HAP-1 (cell line): ENCODE measurements around the gene LYPD6B.

Experiments
- DNase-seq, 2 experiments: peaks; one replicate each; pipeline ENCODE4 v3.0.0-alpha.2; 2016 to 2020; ENCODE audit warnings: low spot score in 2 of 2
- H3K27me3 ChIP-seq: fragments of 250-450 bp; sonication (Bioruptor Pico); 2 replicates; pipeline ENCODE4 v1.5.1; 2020; ENCODE audit warnings: low read depth, mild to moderate bottlenecking, moderate library complexity
- H3K36me3 ChIP-seq: fragments of 250-450 bp; sonication (Bioruptor Pico); replicated peaks from 2 replicates; pipeline ENCODE4 v1.5.1; 2020; ENCODE audit warnings: mild to moderate bottlenecking
- H3K4me1 ChIP-seq: fragments of 250-450 bp; sonication (Bioruptor Pico); 2 replicates; pipeline ENCODE4 v1.5.1; 2020; ENCODE audit warnings: mild to moderate bottlenecking
- H3K4me3 ChIP-seq: fragments of 250-450 bp; sonication (Bioruptor Pico); 2 replicates; pipeline ENCODE4 v1.5.1; 2020; ENCODE audit warnings: mild to moderate bottlenecking, moderate library complexity
- H3K9me3 ChIP-seq: fragments of 250-450 bp; sonication (Bioruptor Pico); 2 replicates; pipeline ENCODE4 v1.5.1; 2020; ENCODE audit warnings: mild to moderate bottlenecking, moderate library complexity
- in situ Hi-C: fragments of 300-500 bp; cut with MboI; formaldehyde crosslinking; loops from 3 replicates; pipeline ENCODE4 v1.14.3; 2020; ENCODE audit warnings: low sequenced_read_pairs, inconsistent platforms, mixed read lengths

Gene LYPD6B

DNA sequence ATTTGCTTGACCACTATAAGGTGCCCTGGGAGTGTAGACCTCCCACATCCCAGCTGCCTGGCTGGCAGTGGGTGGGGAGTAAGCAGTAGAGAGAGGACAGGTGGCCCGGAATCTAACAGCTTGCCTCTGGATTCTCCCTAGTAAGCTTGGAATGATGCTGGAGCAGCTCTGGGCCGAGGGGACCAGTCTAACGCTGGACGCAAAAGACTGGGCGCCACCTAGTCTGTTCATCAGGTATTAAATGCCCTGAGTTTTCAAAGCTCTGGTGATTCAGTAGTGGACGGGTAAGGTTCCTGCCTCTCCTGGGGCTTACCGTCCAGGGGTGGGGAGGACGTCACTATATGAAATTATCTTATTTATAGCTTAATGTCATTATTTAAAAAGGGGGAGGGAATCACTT lies 648 bp upstream of the LYPD6B start:
- 0 out of 2 replicates have a peak, but pooled peaks cover 2% of the 10 kb centered on the region for H3K4me1 ChIP-seq
- in situ Hi-C loops = loop anchor here (25.0 kb wide), 1 partner anchor 274 kb away; no protein-coding TSS in a partner anchor
- H3K9me3 ChIP-seq = no peaks in the 10 kb centered on the region
- H3K36me3 ChIP-seq = no peaks in the 10 kb centered on the region
- DNase-seq = peak in 1 of 2 experiments; percentile 21
- H3K4me3 ChIP-seq = peak overlapping the region; percentile 24; the same call in 1 of the 2 replicates
- peaks cover 8% of the 10 kb centered on the region for H3K27me3 ChIP-seq

DNA sequence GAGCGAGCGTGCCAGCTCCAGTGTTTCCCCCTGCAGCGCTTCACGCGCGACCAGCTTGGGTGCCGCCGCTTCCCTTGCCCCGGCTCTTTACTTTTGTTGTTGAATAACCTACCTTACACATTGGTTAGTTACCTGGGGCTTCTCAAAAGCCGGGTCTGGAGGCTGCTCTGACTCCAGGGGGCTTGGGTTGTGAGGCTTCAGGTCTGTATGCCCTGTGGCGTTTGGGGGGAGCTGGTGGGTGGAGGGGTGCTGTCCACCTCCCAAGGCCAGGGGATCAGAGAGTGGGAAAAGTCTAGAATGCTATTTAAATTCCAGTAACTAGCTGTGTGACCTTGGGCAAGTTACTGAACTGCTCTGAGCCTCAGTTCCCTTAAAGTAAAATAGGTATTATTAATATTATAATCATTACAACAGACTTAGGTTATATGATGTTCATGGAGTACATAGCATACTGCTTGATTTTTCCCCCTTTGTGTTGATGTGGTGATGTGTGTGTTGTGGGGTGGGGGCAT lies 770 bp downstream of the LYPD6B start:
- in situ Hi-C loops = loop anchor here (25.0 kb wide), 1 partner anchor 273 kb away; no protein-coding TSS in a partner anchor
- H3K4me1 ChIP-seq = 0 out of 2 replicates have a peak, but pooled peaks cover 2% of the 10 kb centered on the region
- no peak for DNase-seq
- no peaks in the 10 kb centered on the region for H3K9me3 ChIP-seq
- H3K27me3 ChIP-seq = peaks cover 12% of the 10 kb centered on the region
- H3K4me3 ChIP-seq = peak overlapping the region; percentile 27
- no peaks in the 10 kb centered on the region for H3K36me3 ChIP-seq

DNA sequence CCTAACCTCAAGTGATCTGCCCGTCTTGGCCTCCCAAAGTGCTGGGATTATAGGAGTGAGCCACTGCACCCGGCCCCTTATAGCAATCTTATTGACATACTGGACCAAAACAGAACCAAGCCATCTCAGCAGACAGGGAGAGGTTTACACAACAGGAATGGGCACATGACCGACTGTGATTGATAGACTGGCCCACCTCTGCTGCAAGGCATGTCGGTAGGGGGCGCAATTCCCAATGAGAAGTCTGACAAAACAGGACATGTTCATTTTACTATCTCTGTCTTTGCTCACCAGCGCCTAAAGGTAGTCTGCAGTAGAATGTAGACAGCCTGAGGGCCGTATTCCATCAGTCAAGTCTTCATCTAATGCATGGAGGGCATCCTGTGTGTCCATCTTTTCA lies 2.0 kb downstream of the LYPD6B start:
- Histone ChIP-seq H3K4me1 (0 out of 2 replicates have a peak, but pooled peaks cover 2% of the 10 kb centered on the region), H3K36me3 (no peaks in the 10 kb centered on the region), H3K27me3 (peaks cover 12% of the 10 kb centered on the region), H3K4me3 (no peak overlapping the region), H3K9me3 (no peaks in the 10 kb centered on the region)
- peak in 1 of 2 experiments; percentile 82 for DNase-seq
- in situ Hi-C loops = loop anchor here (25.0 kb wide), 1 partner anchor 272 kb away; no protein-coding TSS in a partner anchor

DNA sequence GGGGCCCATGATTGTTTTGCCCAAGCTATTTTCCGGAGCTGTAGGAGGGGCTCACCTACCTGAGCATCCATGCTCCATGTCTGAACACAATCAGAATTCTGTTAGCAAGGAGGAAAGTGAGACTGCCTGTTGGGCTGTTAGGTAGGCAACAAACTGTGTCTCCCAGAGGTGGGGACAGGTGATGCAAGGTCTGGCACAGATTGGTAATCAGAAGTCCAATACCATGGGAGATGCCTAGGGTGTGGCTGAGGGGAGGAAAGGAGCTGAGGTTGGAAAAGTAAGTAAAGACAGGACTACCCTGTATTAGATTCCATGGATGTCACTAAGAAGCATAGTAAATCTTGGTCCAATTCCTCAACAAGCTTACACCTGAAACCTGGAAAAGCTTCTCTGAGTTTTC lies 3.0 kb downstream of the LYPD6B start:
- H3K36me3 ChIP-seq = no peaks in the 10 kb centered on the region
- no peaks in the 10 kb centered on the region for H3K9me3 ChIP-seq
- peaks cover 12% of the 10 kb centered on the region for H3K27me3 ChIP-seq
- DNase-seq = no peak
- H3K4me3 ChIP-seq = no peak overlapping the region
- in situ Hi-C loops = loop anchor here (25.0 kb wide), 1 partner anchor 271 kb away; no protein-coding TSS in a partner anchor
- H3K4me1 ChIP-seq = 0 out of 2 replicates have a peak, but pooled peaks cover 2% of the 10 kb centered on the region

DNA sequence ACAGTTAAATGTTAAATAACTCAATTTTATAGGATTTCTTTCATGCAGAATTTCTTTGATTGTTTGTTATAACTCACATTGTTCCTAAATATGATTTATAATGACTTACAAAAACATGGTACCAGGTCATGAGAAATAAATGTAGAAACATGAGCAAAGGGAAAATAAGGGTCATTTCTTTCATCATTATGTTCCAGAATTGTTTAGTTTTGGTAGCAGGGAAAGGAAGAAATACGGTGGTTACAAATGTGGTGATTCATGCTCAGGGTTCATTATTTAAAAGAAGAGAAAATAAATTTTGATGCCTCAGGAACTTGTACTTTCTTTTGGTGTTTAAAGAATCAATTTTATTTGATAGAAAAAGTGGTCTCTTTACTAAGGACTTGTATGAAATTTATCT lies 4.4 kb downstream of the LYPD6B start:
- DNase-seq = no peak
- Histone ChIP-seq H3K27me3 (peaks cover 12% of the 10 kb centered on the region), H3K9me3 (no peaks in the 10 kb centered on the region), H3K36me3 (no peaks in the 10 kb centered on the region), H3K4me1 (0 out of 2 replicates have a peak, but pooled peaks cover 2% of the 10 kb centered on the region), H3K4me3 (no peak overlapping the region)
- in situ Hi-C loops = loop anchor here (25.0 kb wide), 1 partner anchor 269 kb away; no protein-coding TSS in a partner anchor

DNA sequence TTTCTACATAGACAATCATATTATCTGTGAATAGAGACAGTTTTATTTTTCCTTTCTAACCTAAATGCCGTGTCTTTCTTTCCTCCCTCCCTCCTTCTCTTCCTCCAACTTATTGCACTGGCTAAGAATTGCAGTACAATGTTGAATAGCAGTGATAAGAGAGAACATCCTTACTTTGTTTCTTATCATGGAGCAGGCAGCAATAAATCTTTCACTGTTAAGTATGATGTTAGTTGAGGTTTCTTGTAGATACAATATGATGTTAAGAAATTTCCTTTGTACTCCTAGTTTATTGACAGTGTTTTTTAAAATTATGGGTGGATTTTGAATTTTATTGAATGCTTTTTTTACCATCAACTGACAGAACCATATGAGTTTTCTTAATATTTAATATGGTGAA lies 6.0 kb downstream of the LYPD6B start:
- DNase-seq = no peak
- Histone ChIP-seq H3K27me3 (peaks cover 6% of the 10 kb centered on the region), H3K9me3 (no peaks in the 10 kb centered on the region), H3K36me3 (no peaks in the 10 kb centered on the region), H3K4me1 (no peaks in the 10 kb centered on the region), H3K4me3 (no peak overlapping the region)
- in situ Hi-C loops = loop anchor here (25.0 kb wide), 1 partner anchor 268 kb away; no protein-coding TSS in a partner anchor

DNA sequence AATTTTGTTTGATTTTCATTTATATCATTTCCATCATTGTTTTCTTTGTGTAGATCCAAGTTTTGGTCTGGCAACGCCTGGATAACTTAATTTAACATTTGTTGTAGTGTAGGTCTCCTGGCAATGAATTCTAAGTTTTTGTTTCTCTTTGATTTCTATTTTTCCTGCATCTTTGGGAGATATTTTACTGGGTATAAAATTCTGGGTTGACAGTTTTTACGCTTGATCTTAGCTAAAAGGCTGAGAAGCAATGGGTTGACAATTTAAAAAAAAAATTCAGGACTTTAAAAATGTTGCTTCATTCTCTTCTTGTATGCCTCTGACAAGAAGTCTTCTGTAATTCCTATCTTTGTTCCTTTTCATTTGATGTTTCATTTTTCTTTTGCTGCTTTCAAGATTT lies 8.6 kb downstream of the LYPD6B start:
- no peak overlapping the region for H3K4me3 ChIP-seq
- no peak for DNase-seq
- in situ Hi-C loops = loop anchor here (25.0 kb wide), 1 partner anchor 265 kb away; no protein-coding TSS in a partner anchor
- no peaks in the 10 kb centered on the region for H3K4me1 ChIP-seq
- no peaks in the 10 kb centered on the region for H3K36me3 ChIP-seq
- H3K27me3 ChIP-seq = peaks cover 6% of the 10 kb centered on the region
- H3K9me3 ChIP-seq = no peaks in the 10 kb centered on the region

DNA sequence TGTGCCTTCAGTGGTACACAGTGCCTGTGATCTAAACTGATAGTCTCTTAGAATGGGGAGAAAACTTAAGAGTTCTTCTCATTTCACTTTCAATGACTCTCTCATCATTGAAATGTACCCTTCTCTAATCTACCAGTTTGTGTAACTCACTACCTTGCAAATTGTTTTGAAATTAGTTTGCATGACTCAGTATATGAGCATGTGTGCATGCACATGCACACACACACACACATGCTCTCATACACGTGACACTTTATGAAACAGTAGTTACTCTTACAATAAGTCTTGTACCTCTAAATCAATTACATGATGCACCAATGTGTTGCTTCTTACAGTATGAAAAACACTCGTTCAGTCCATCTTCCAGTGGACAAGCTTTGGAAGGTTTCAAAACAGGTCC lies 10.6 kb downstream of the LYPD6B start:
- in situ Hi-C loops = loop anchor here (25.0 kb wide), 1 partner anchor 263 kb away; no protein-coding TSS in a partner anchor
- Histone ChIP-seq H3K36me3 (no peaks in the 10 kb centered on the region), H3K9me3 (no peaks in the 10 kb centered on the region), H3K27me3 (no peaks in the 10 kb centered on the region; the same call in none of the 2 replicates), H3K4me1 (no peaks in the 10 kb centered on the region), H3K4me3 (no peak overlapping the region)
- no peak for DNase-seq

DNA sequence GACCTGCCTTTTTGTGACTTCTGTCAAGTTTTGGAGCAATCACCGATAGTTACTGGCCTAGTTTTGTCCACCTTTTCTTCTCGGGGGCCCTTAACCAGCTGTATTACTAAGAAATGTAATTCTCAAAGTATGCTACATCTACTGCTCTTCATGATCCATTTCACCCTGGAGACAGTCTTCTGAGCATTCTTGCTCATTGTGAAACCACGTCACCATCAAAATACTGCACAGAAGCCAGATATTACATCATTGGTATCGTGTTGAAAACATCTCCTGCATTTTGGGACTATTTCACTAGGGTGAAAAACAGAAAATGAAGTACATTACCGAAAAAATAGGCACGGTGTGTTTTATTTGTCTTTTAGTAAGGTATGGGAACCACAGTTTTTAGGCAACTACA lies 11.7 kb downstream of the LYPD6B start:
- no peaks in the 10 kb centered on the region for H3K36me3 ChIP-seq
- no peak overlapping the region for H3K4me3 ChIP-seq
- no peaks in the 10 kb centered on the region; the same call in 1 of the 2 replicates for H3K27me3 ChIP-seq
- in situ Hi-C loops = no loop called here
- H3K4me1 ChIP-seq = no peaks in the 10 kb centered on the region
- DNase-seq = no peak
- H3K9me3 ChIP-seq = no peaks in the 10 kb centered on the region

DNA sequence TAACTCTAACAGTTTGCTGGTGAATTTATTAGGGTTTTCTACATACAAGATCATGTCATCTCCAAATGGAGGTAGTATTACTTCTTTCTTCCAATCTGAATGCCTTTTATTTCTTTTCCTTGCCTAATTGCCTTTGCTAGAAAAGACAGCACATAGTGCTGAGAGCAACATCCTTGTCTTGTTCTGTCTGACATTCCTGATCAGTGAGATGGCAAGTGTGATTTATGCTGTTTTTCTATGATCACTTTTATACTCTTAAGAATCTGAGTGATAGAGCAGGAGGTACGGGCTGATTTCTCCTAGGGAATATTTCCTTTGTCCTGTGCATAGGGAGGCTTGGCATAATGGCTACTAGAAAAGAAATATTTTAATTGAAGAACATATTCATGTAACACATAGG lies 17.3 kb downstream of the LYPD6B start:
- Histone ChIP-seq H3K9me3 (no peaks in the 10 kb centered on the region), H3K36me3 (no peaks in the 10 kb centered on the region), H3K27me3 (peaks cover 4% of the 10 kb centered on the region; the same call in 1 of the 2 replicates), H3K4me1 (no peaks in the 10 kb centered on the region), H3K4me3 (no peak overlapping the region)
- in situ Hi-C loops = no loop called here
- no peak for DNase-seq

DNA sequence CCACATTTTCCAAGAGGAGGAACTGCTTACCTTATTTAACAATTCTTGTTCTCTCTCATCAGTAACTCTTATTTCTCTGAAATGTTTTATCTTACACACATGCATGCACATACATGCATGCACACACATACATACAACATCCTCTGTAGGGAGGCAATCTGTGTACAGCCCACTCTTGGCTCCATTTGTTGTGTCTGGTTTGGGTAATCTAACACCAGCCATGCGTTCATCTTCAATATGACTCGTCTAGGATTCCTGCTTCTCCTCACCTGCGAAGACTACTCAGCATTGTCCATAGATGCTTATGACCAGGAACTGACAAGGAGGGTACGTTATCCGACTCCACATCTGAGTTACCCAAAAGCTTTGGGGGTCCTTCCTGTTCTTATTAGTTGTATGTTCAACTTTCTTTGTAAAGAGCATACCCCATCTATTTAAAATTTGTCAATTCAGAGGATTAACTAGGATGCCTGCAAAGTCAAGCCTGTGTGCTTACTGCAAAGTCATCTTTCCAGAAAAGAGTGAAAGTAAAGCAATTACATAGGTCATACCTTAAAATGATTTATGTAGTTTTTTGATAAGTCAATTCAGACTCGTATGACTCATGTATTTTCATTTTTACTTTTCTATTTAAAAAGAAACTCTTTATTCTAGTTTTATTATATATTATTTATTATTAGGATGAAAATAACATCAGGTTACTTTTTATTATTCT lies 18.2 kb downstream of the LYPD6B start:
- in situ Hi-C loops = no loop called here
- DNase-seq = no peak
- no peaks in the 10 kb centered on the region for H3K36me3 ChIP-seq
- peaks cover 4% of the 10 kb centered on the region; the same call in 1 of the 2 replicates for H3K27me3 ChIP-seq
- no peak overlapping the region for H3K4me3 ChIP-seq
- H3K4me1 ChIP-seq = no peaks in the 10 kb centered on the region
- no peaks in the 10 kb centered on the region for H3K9me3 ChIP-seq

DNA sequence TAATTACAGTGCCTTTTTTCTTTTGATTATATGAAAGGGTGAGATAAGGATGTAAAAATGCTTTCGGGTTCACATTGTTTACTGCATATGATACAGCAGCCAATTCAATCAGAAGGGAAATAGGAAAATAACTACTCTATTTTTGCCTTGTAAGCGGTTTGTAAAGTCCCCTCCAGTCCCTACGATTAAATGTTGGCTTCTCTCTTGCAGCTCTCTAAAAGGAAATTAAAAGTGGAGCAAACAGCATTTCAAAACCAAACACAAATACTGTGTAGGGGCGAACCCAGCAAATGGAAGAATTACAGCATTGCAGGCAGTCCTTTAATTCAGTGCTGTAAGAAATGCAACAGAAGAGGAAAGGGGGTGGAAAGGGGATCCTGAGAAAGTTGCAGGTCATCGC lies 18.9 kb downstream of the LYPD6B start:
- H3K36me3 ChIP-seq = no peaks in the 10 kb centered on the region
- H3K9me3 ChIP-seq = no peaks in the 10 kb centered on the region
- no peak for DNase-seq
- in situ Hi-C loops = no loop called here
- no peak overlapping the region for H3K4me3 ChIP-seq
- H3K4me1 ChIP-seq = no peaks in the 10 kb centered on the region
- peaks cover 4% of the 10 kb centered on the region; the same call in 1 of the 2 replicates for H3K27me3 ChIP-seq

DNA sequence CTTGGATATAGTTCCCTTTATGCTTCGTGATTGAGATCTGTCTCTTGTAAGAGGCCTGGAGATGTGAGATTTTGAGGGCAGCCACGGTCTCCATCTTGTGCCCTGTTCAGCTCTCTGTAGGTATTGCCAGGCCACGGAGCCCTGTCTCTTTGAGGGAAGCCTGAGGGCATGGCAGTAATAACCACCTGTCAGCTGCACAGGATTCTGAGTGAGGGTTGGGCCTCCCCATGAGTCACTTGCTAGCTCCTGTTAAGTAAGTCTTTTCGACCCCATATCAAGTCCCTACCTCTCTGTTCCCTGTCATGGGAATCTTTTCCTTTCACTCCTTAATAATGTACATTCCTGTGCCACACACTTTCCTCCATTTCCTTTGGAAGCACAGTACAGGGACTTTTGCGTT lies 20.4 kb downstream of the LYPD6B start:
- Histone ChIP-seq H3K4me3 (no peak overlapping the region), H3K27me3 (peaks cover 4% of the 10 kb centered on the region; the same call in 1 of the 2 replicates), H3K4me1 (no peaks in the 10 kb centered on the region), H3K36me3 (no peaks in the 10 kb centered on the region), H3K9me3 (no peaks in the 10 kb centered on the region)
- DNase-seq = no peak
- in situ Hi-C loops = no loop called here

DNA sequence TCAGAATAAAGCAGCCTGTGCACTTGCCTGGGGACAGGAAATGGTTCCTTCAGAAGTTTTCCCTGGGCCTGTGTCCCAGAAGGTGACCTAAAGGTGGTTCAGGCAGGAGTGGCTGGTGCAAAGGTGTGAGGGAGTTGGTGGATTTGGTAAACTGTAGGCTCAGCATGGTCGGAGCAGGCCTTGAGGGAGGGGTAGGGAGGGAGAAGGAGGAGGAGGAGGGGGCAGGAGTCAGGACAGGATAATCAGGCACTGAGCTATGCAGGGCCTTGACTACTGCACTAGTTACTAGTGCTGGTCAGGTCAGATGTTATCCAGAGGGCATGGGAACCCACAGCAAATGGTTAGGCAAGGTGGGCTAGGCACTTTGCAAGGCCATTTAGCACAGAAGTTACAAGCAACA lies 21.3 kb downstream of the LYPD6B start:
- Histone ChIP-seq H3K27me3 (peaks cover 4% of the 10 kb centered on the region; the same call in 1 of the 2 replicates), H3K9me3 (no peaks in the 10 kb centered on the region)

More for the DNA sequence above, 21.3 kb downstream of the LYPD6B start:
- Histone ChIP-seq H3K36me3 (no peaks in the 10 kb centered on the region), H3K4me3 (no peak overlapping the region), H3K4me1 (no peaks in the 10 kb centered on the region)
- DNase-seq = no peak
- in situ Hi-C loops = no loop called here
